ENCODE measurements around the gene CD79A.

CD79A gene

GRCh38 chr19:41894350-41894749 is 17.3 kb downstream of the CD79A start:
- TF ChIP-seq CTCF (IDR thresholded peaks at IDR 0.05; ENCODE audit: control extremely low read depth, extremely low read depth, low read depth, missing control alignments) = no peak
- POLR2A ChIA-PET = no interaction called here
- CTCF ChIA-PET = no interaction called here
- DNase-seq (ENCODE audit: extremely low spot score) = no peak

GRCh38 chr19:41895745-41896580 is 18.9 kb downstream of the CD79A start:
- peak; percentile 6 for TF ChIP-seq CTCF (IDR thresholded peaks at IDR 0.05; ENCODE audit: control extremely low read depth, extremely low read depth, low read depth, missing control alignments)
- POLR2A ChIA-PET = no interaction called here
- CTCF ChIA-PET = no interaction called here
- DNase-seq (ENCODE audit: extremely low spot score) = no peak

- CTCF ChIA-PET = no interaction called here
- POLR2A ChIA-PET = no interaction called here
- DNase-seq (ENCODE audit: extremely low spot score) = no peak
- no peak for TF ChIP-seq CTCF (IDR thresholded peaks at IDR 0.05; ENCODE audit: control extremely low read depth, extremely low read depth, low read depth, missing control alignments)
These were observed 19.5 kb downstream of the CD79A start for GRCh38 chr19:41896581-41896942.

GRCh38 chr19:41897181-41897580 is 20.1 kb downstream of the CD79A start:
- POLR2A ChIA-PET = no interaction called here
- DNase-seq (ENCODE audit: extremely low spot score) = no peak
- CTCF ChIA-PET = no interaction called here
- no peak for TF ChIP-seq CTCF (IDR thresholded peaks at IDR 0.05; ENCODE audit: control extremely low read depth, extremely low read depth, low read depth, missing control alignments)

- ChIA-PET POLR2A (no interaction called here), CTCF (no interaction called here)
- DNase-seq (ENCODE audit: extremely low spot score) = no peak
- no peak for TF ChIP-seq CTCF (IDR thresholded peaks at IDR 0.05; ENCODE audit: control extremely low read depth, extremely low read depth, low read depth, missing control alignments)
These were observed 20.7 kb downstream of the CD79A start for GRCh38 chr19:41897820-41898219.

- no peak for DNase-seq (ENCODE audit: extremely low spot score)
- ChIA-PET POLR2A (no interaction called here), CTCF (interaction anchor here (2.0 kb wide), 1 partner anchor 31 kb away, joined by 5 read pairs; no protein-coding TSS in a partner anchor)
- no peak for TF ChIP-seq CTCF (IDR thresholded peaks at IDR 0.05; ENCODE audit: control extremely low read depth, extremely low read depth, low read depth, missing control alignments)
These were observed 21.2 kb downstream of the CD79A start for GRCh38 chr19:41898235-41898634.
